ENCODE measurements around the gene IKZF2. TPM values are rescaled to one million over a fixed set of nuclear protein-coding genes. Genes with fewer than 3 reads are reported as not detected.

Gene IKZF2
- total and polyA plus RNA-seq, 9 donors, result 0.52 to 7.4 (median 5.0) TPM

DNA sequence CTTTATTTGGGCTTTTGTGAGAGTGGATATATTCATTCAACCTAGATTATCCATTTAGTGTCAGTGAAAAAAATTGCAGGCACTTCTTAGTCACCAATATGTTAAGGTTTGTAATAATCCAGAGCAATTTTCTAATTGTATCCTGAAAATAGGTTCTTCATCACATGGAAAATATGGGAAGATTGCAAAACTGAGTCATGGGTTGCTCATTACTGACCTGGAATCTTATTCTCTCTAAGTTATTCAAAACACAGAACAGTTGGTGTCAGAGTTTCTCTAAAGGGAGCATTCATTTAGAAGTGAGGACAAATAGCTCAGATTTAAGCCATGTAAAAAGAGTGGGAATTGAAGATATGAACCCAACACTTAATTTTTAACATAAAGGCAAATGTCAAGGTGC, 181.3 kb downstream of the IKZF2 start:
- no peak for DNase-seq
- no peak for TF ChIP-seq EP300 (IDR thresholded peaks at IDR 0.05)
- no peak for TF ChIP-seq POLR2A (IDR thresholded peaks at IDR 0.05)
- TF ChIP-seq CTCF (IDR thresholded peaks at IDR 0.05), result no peak
- H3K4me1 ChIP-seq (ENCODE audit: insufficient read depth), result no peaks in the 10 kb centered on the region
- H3K36me3 ChIP-seq, result no peaks in the 10 kb centered on the region
- intact Hi-C loops (cut with DNase I), result no loop called here
- H3K9me3 ChIP-seq, result no peaks in the 10 kb centered on the region
- H3K27ac ChIP-seq, result no peak overlapping the region
- no peak overlapping the region for H3K4me3 ChIP-seq
- no peaks in the 10 kb centered on the region for H3K27me3 ChIP-seq

- no peaks in the 10 kb centered on the region for H3K27me3 ChIP-seq
- WGBS, 3 donors, result 86 to 92% (median 90%) methylated on average over 4 of the region's 4 CpGs
Measured at GRCh38 chr2:212968284-212969081, 182.9 kb downstream of the IKZF2 start.

GRCh38 chr2:212966884-212967283, 184.5 kb downstream of the IKZF2 start:
- Histone ChIP-seq H3K4me1 (ENCODE audit: insufficient read depth) (no peaks in the 10 kb centered on the region), H3K9me3 (no peaks in the 10 kb centered on the region), H3K27ac (no peak overlapping the region), H3K36me3 (no peaks in the 10 kb centered on the region), H3K4me3 (no peak overlapping the region), H3K27me3 (no peaks in the 10 kb centered on the region)
- intact Hi-C loops (cut with DNase I), result no loop called here
- WGBS, 3 donors, result 64 to 86% (median 79%) methylated on average over 1 of the region's 1 CpG
- DNase-seq, result no peak
- TF ChIP-seq POLR2A (IDR thresholded peaks at IDR 0.05), result no peak
- TF ChIP-seq EP300 (IDR thresholded peaks at IDR 0.05), result no peak
- no peak for TF ChIP-seq CTCF (IDR thresholded peaks at IDR 0.05)

More at GRCh38 chr2:212968284-212969081, 182.9 kb downstream of the IKZF2 start:
- DNase-seq, result no peak
- H3K36me3 ChIP-seq, result no peaks in the 10 kb centered on the region
- intact Hi-C loops (cut with DNase I), result no loop called here
- no peak overlapping the region for H3K27ac ChIP-seq
- no peaks in the 10 kb centered on the region for H3K4me1 ChIP-seq (ENCODE audit: insufficient read depth)
- no peak overlapping the region for H3K4me3 ChIP-seq
- no peak for TF ChIP-seq POLR2A (IDR thresholded peaks at IDR 0.05)
- TF ChIP-seq CTCF (IDR thresholded peaks at IDR 0.05), result no peak
- no peak for TF ChIP-seq EP300 (IDR thresholded peaks at IDR 0.05)
- no peaks in the 10 kb centered on the region for H3K9me3 ChIP-seq

- Histone ChIP-seq H3K27me3 (no peaks in the 10 kb centered on the region), H3K9me3 (no peaks in the 10 kb centered on the region), H3K27ac (no peak overlapping the region), H3K36me3 (no peaks in the 10 kb centered on the region), H3K4me1 (ENCODE audit: insufficient read depth) (no peaks in the 10 kb centered on the region), H3K4me3 (no peak overlapping the region)
- intact Hi-C loops (cut with DNase I), result no loop called here
- TF ChIP-seq EP300 (IDR thresholded peaks at IDR 0.05), result no peak
- no peak for TF ChIP-seq POLR2A (IDR thresholded peaks at IDR 0.05)
- no peak for TF ChIP-seq CTCF (IDR thresholded peaks at IDR 0.05)
- 63 to 82% (median 69%) methylated on average over 1 of the region's 1 CpG for WGBS, 3 donors
- DNase-seq, result no peak
Measured at GRCh38 chr2:212962691-212963090, 188.7 kb downstream of the IKZF2 start.

Data from ovary (tissue), 9 donors.